ENCODE measurements around the gene RNASEH2B.

GRCh38 chr13:50917572-50917971 lies 8.0 kb downstream of the RNASEH2B start:
- TF ChIP-seq CTCF (IDR thresholded peaks at IDR 0.05; ENCODE audit: borderline replicate concordance, extremely low read depth, low read length, poor library complexity, severe bottlenecking): no peak
- no peak for TF ChIP-seq EZH2 (IDR thresholded peaks at IDR 0.05; ENCODE audit: borderline replicate concordance, low read depth, low read length, severe bottlenecking)

All from DND-41 (cell line).